Ishikawa (cell line): ENCODE data around the gene TOMM40L.

Source experiments
- CEBPB ChIP-seq: IDR thresholded peaks from 2 replicates; pipeline ENCODE4 v1.6.1; 2012
- CREB1 ChIP-seq: IDR thresholded peaks from 2 replicates; pipeline ENCODE4 v1.6.1; 2012; ENCODE audit warnings: low read depth
- EGR1 ChIP-seq: IDR thresholded peaks from 2 replicates; pipeline ENCODE4 v1.6.1; 2012
- EP300 ChIP-seq: IDR thresholded peaks from 2 replicates; pipeline ENCODE4 v1.6.1; 2012; ENCODE audit warnings: borderline replicate concordance
- FOXM1 ChIP-seq: IDR thresholded peaks from 2 replicates; pipeline ENCODE4 v1.6.1; 2012; ENCODE audit warnings: low read depth, borderline replicate concordance
- MAX ChIP-seq: IDR thresholded peaks from 2 replicates; pipeline ENCODE4 v1.6.1; 2012
- NFIC ChIP-seq: IDR thresholded peaks from 2 replicates; pipeline ENCODE4 v1.6.1; 2012
- RAD21 ChIP-seq: IDR thresholded peaks from 2 replicates; pipeline ENCODE4 v1.6.1; 2012; ENCODE audit warnings: low read depth
- REST ChIP-seq: IDR thresholded peaks from 2 replicates; pipeline ENCODE4 v1.6.1; 2012; ENCODE audit warnings: low read depth, mild to moderate bottlenecking
- TAF1 ChIP-seq: IDR thresholded peaks from 2 replicates; pipeline ENCODE4 v1.6.1; 2012; ENCODE audit warnings: low read depth, mild to moderate bottlenecking
- TCF12 ChIP-seq: IDR thresholded peaks from 2 replicates; pipeline ENCODE4 v1.6.1; 2012; ENCODE audit warnings: low read depth
- ZBTB7A ChIP-seq: IDR thresholded peaks from 2 replicates; pipeline ENCODE4 v1.6.1; 2012; ENCODE audit warnings: low read depth

GRCh38 chr1:161238039-161238473, 12.2 kb downstream of the TOMM40L start, which contains the start of gene NR1I3:
- TF ChIP-seq CREB1, result no peak
- TF ChIP-seq EP300, result no peak
- TF ChIP-seq REST, result no peak
- no peak for TF ChIP-seq TAF1
- no peak for TF ChIP-seq RAD21
- TF ChIP-seq TCF12, result no peak
- TF ChIP-seq MAX, result no peak
- TF ChIP-seq CEBPB, result no peak
- no peak for TF ChIP-seq EGR1
- no peak for TF ChIP-seq ZBTB7A
- TF ChIP-seq FOXM1, result no peak
- TF ChIP-seq NFIC, result no peak
